Liver (tissue), 3 donors: ENCODE data around the gene CDH4.

Source experiments
- GABPA ChIP-seq, 2 donors: IDR thresholded peaks in 1 of 2; conservative IDR thresholded peaks in 1 of 2; 2 replicates each; pipeline ENCODE4 v1.6.1; 2016; ENCODE audit warnings: antibody characterized with exemption in 2 of 2, mild to moderate bottlenecking in 1 of 2, moderate library complexity in 1 of 2
- JUND ChIP-seq, 2 donors: IDR thresholded peaks; 2 replicates each; pipeline ENCODE4 v1.6.1; 2016; ENCODE audit warnings: antibody characterized with exemption in 2 of 2
- SP1 ChIP-seq: IDR thresholded peaks from 2 replicates; pipeline ENCODE4 v1.6.1; 2018; ENCODE audit warnings: antibody characterized with exemption, mild to moderate bottlenecking
- TAF1 ChIP-seq: conservative IDR thresholded peaks from 2 replicates; pipeline ENCODE4 v1.6.1; 2016; ENCODE audit warnings: antibody characterized with exemption, mild to moderate bottlenecking
- TF ChIP-seq, protein P1 (sequence below): fragments of 150-350 bp; IDR thresholded peaks from 2 replicates; pipeline ENCODE4 v1.5.1; 2017; ENCODE audit warnings: improper control_type of control experiment, low read depth, low read length; ENCODE audit not compliant: missing input control
- TF ChIP-seq, protein P2 (sequence below): IDR thresholded peaks from 2 replicates; pipeline ENCODE4 v1.6.1; 2016; ENCODE audit warnings: antibody characterized with exemption
- TF ChIP-seq, protein P3 (sequence below): IDR thresholded peaks from 2 replicates; pipeline ENCODE4 v1.6.1; 2016; ENCODE audit warnings: antibody characterized with exemption
- donor health status: healthy.
- donor health status: healthy.

DNA sequence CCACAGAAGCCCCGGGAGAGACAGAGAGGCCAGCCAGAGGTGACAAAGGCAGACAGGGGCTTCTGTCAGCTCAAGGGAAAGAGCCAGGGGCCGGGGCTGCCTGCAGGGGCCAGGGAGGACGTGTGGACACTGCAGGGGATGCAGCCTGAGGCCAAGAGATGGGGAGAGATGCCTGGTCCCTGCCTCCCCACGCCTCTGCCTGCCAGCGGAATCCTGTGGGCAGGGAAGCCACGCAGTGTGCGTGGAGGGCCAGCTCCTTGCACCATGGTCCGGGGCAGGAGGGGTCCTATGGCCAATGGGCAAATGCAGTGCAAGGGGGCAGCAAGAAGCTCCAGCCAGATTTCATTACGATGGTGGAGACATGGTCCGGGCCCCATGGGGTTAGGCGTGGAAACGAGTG lies 224.9 kb downstream of the CDH4 start:
- TF ChIP-seq, protein P1, sequence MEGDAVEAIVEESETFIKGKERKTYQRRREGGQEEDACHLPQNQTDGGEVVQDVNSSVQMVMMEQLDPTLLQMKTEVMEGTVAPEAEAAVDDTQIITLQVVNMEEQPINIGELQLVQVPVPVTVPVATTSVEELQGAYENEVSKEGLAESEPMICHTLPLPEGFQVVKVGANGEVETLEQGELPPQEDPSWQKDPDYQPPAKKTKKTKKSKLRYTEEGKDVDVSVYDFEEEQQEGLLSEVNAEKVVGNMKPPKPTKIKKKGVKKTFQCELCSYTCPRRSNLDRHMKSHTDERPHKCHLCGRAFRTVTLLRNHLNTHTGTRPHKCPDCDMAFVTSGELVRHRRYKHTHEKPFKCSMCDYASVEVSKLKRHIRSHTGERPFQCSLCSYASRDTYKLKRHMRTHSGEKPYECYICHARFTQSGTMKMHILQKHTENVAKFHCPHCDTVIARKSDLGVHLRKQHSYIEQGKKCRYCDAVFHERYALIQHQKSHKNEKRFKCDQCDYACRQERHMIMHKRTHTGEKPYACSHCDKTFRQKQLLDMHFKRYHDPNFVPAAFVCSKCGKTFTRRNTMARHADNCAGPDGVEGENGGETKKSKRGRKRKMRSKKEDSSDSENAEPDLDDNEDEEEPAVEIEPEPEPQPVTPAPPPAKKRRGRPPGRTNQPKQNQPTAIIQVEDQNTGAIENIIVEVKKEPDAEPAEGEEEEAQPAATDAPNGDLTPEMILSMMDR = no peak
- TF ChIP-seq, protein P2, sequence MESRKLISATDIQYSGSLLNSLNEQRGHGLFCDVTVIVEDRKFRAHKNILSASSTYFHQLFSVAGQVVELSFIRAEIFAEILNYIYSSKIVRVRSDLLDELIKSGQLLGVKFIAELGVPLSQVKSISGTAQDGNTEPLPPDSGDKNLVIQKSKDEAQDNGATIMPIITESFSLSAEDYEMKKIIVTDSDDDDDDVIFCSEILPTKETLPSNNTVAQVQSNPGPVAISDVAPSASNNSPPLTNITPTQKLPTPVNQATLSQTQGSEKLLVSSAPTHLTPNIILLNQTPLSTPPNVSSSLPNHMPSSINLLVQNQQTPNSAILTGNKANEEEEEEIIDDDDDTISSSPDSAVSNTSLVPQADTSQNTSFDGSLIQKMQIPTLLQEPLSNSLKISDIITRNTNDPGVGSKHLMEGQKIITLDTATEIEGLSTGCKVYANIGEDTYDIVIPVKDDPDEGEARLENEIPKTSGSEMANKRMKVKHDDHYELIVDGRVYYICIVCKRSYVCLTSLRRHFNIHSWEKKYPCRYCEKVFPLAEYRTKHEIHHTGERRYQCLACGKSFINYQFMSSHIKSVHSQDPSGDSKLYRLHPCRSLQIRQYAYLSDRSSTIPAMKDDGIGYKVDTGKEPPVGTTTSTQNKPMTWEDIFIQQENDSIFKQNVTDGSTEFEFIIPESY = no peak
- TF ChIP-seq SP1 (no peak), TAF1 (no peak), GABPA (IDR thresholded peaks at IDR 0.05 in 1 of 2, conservative IDR thresholded peaks at IDR 0.05 in 1 of 2) (no peak), JUND (IDR thresholded peaks at IDR 0.05) (no peak)
- TF ChIP-seq, protein P3, sequence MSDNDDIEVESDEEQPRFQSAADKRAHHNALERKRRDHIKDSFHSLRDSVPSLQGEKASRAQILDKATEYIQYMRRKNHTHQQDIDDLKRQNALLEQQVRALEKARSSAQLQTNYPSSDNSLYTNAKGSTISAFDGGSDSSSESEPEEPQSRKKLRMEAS = no peak
